CD8-positive, alpha-beta memory T cell (primary cell): ENCODE results near the gene ISLR2. TPM values are rescaled to one million over a fixed set of nuclear protein-coding genes. Genes with fewer than 3 reads are reported as not detected.

Experiments used
- CTCF ChIA-PET: fragments of 350-600 bp; sonication (Branson Sonifier 250); formaldehyde crosslinking; loops from one replicate; lab custom pipeline; 2021; ENCODE audit warnings: antibody characterized with exemption; lab: Charles Lee
- POLR2A ChIA-PET: fragments of 350-600 bp; sonication (Branson Sonifier 250); formaldehyde crosslinking; loops from one replicate; lab custom pipeline; 2021; ENCODE audit warnings: antibody characterized with exemption; lab: Charles Lee
- DNase-seq, 5 donors: peaks; one replicate each; pipeline versions ENCODE4 v3.0.0 to v3.0.0-alpha.2; 2020 to 2022; ENCODE audit warnings: mixed read lengths in 1 of 5
- H3K27ac ChIP-seq: one replicate; pipeline ENCODE4 v1.7.0; 2013; ENCODE audit warnings: low read depth, mild to moderate bottlenecking, low read length, moderate library complexity
- H3K27me3 ChIP-seq: 2 replicates; pipeline ENCODE4 v1.7.0; 2013; ENCODE audit warnings: low read length, mild to moderate bottlenecking; ENCODE audit not compliant: insufficient read depth, poor library complexity, severe bottlenecking
- H3K36me3 ChIP-seq: 2 replicates; pipeline ENCODE4 v1.7.0; 2013; ENCODE audit warnings: mild to moderate bottlenecking, low read length, moderate library complexity; ENCODE audit not compliant: insufficient read depth
- H3K4me1 ChIP-seq: 2 replicates; pipeline ENCODE4 v1.7.0; 2013; ENCODE audit warnings: mild to moderate bottlenecking, low read length, moderate library complexity; ENCODE audit not compliant: insufficient read depth
- H3K4me3 ChIP-seq: 2 replicates; pipeline ENCODE4 v1.7.0; 2013; ENCODE audit warnings: mild to moderate bottlenecking, low read length
- H3K9me3 ChIP-seq: 2 replicates; pipeline ENCODE4 v1.7.0; 2013; ENCODE audit warnings: mild to moderate bottlenecking, low read length
- H3K27ac Mint-ChIP-seq, 8 donors: one replicate each; pipeline ENCODE4 v1.8.0; 2020 to 2021; ENCODE audit warnings: mixed read lengths in 8 of 8, mild to moderate bottlenecking in 6 of 8, inconsistent platforms in 3 of 8, moderate library complexity in 3 of 8
- H3K27me3 Mint-ChIP-seq, 2 donors: one replicate each; pipeline ENCODE4 v1.8.0; 2020 to 2021; ENCODE audit warnings: mixed read lengths in 2 of 2, mild to moderate bottlenecking in 1 of 2, moderate library complexity in 1 of 2
- H3K36me3 Mint-ChIP-seq, 3 donors: one replicate each; pipeline ENCODE4 v1.8.0; 2020 to 2021; ENCODE audit warnings: mixed read lengths in 3 of 3, inconsistent platforms in 1 of 3, mild to moderate bottlenecking in 1 of 3
- H3K4me1 Mint-ChIP-seq, 3 donors: one replicate each; pipeline ENCODE4 v1.8.0; 2020 to 2021; ENCODE audit warnings: mixed read lengths in 3 of 3, inconsistent platforms in 1 of 3, mild to moderate bottlenecking in 1 of 3
- H3K4me3 Mint-ChIP-seq, 7 donors: one replicate each; pipeline ENCODE4 v1.8.0; 2020 to 2021; ENCODE audit warnings: mixed read lengths in 7 of 7, mild to moderate bottlenecking in 6 of 7, moderate library complexity in 4 of 7, inconsistent platforms in 2 of 7
- H3K9me3 Mint-ChIP-seq, 5 donors: one replicate each; pipeline ENCODE4 v1.8.0; 2020 to 2022; ENCODE audit warnings: mixed read lengths in 5 of 5, mild to moderate bottlenecking in 3 of 5, moderate library complexity in 2 of 5, inconsistent platforms in 1 of 5
- polyA plus RNA-seq: library from polyadenylated mRNA; unstranded; fragments of 300-500 nt; fragmentation: Illumina TruSeq; gene quantifications from one replicate; pipeline ENCODE4 v1.2.3, GENCODE V29; 2021
- total RNA-seq, 2 experiments: library from RNA; stranded (reverse); gene quantifications; one replicate each; pipeline ENCODE4 v1.2.3, GENCODE V29; 2021

Gene ISLR2
- total and polyA plus RNA-seq, 3 experiments from 2014 or later: not detected

GRCh38 chr15:74124759-74125158 lies 5.6 kb upstream of the ISLR2 start:
- no peaks in the 10 kb centered on the region for H3K36me3 ChIP-seq
- Mint-ChIP-seq H3K4me1 (peaks cover 0 to 18% (median 4%) of the 10 kb centered on the region in 3 donors), H3K36me3 (no peaks in the 10 kb centered on the region), H3K4me3 (no peak overlapping the region), H3K27me3 (peaks cover 33 to 75% of the 10 kb centered on the region in 2 donors), H3K9me3 (peaks cover 0 to 2% (median 0%) of the 10 kb centered on the region in 5 donors), H3K27ac (no peak overlapping the region)
- H3K27me3 ChIP-seq: peaks cover 26% of the 10 kb centered on the region
- peaks cover 6% of the 10 kb centered on the region for H3K4me1 ChIP-seq
- POLR2A ChIA-PET: no interaction called here
- H3K4me3 ChIP-seq: no peak overlapping the region
- DNase-seq: no peak
- CTCF ChIA-PET: interaction anchor here (5.9 kb wide), 1 partner anchor 197 kb away, joined by 74 read pairs; no protein-coding TSS in a partner anchor
- H3K9me3 ChIP-seq: no peaks in the 10 kb centered on the region
- H3K27ac ChIP-seq: no peak overlapping the region

- Histone ChIP-seq H3K9me3 (no peaks in the 10 kb centered on the region), H3K27ac (no peak overlapping the region), H3K36me3 (no peaks in the 10 kb centered on the region), H3K27me3 (peaks cover 38% of the 10 kb centered on the region), H3K4me3 (no peak overlapping the region), H3K4me1 (peaks cover 6% of the 10 kb centered on the region)
- peak overlapping the region in 5 of 7 donors; percentile 34 to 84 (median 45) for H3K4me3 Mint-ChIP-seq
- peaks cover 0 to 31% (median 7%) of the 10 kb centered on the region in 3 donors for H3K4me1 Mint-ChIP-seq
- H3K9me3 Mint-ChIP-seq: peaks cover 0 to 2% (median 0%) of the 10 kb centered on the region in 5 donors
- ChIA-PET CTCF (interaction anchor here (1.2 to 5.9 kb wide), 4 partner anchors 180 to 194 kb away, joined by 3 to 74 read pairs (median 5); no protein-coding TSS in a partner anchor), POLR2A (no interaction called here)
- H3K36me3 Mint-ChIP-seq: no peaks in the 10 kb centered on the region
- peaks cover 29 to 80% of the 10 kb centered on the region in 2 donors for H3K27me3 Mint-ChIP-seq
- no peak overlapping the region for H3K27ac Mint-ChIP-seq
- DNase-seq: peak; percentile 64 to 83 (median 72)
Observed at GRCh38 chr15:74127255-74127953, 3.0 kb upstream of the ISLR2 start.

GRCh38 chr15:74127954-74128784 lies 2.2 kb upstream of the ISLR2 start:
- Mint-ChIP-seq H3K4me3 (peak overlapping the region in 5 of 7 donors; percentile 34 to 84 (median 45)), H3K27me3 (peaks cover 31 to 79% of the 10 kb centered on the region in 2 donors), H3K4me1 (peaks cover 0 to 35% (median 7%) of the 10 kb centered on the region in 3 donors), H3K27ac (no peak overlapping the region), H3K36me3 (no peaks in the 10 kb centered on the region), H3K9me3 (peaks cover 0 to 2% (median 0%) of the 10 kb centered on the region in 5 donors)
- no peak for DNase-seq
- no peak overlapping the region for H3K4me3 ChIP-seq
- no peaks in the 10 kb centered on the region for H3K36me3 ChIP-seq
- H3K9me3 ChIP-seq: no peaks in the 10 kb centered on the region
- ChIA-PET POLR2A (no interaction called here), CTCF (interaction anchor here (1.0 to 5.9 kb wide), 4 partner anchors 179 to 194 kb away, joined by 3 to 74 read pairs (median 4); no protein-coding TSS in a partner anchor)
- peaks cover 40% of the 10 kb centered on the region for H3K27me3 ChIP-seq
- peaks cover 6% of the 10 kb centered on the region for H3K4me1 ChIP-seq
- no peak overlapping the region for H3K27ac ChIP-seq

- POLR2A ChIA-PET: no interaction called here
- DNase-seq: no peak
- H3K27ac Mint-ChIP-seq: peak overlapping the region in 1 of 8 donors; percentile 47
Observed at GRCh38 chr15:74128785-74129585, 1.4 kb upstream of the ISLR2 start.

GRCh38 chr15:74129586-74130154 lies 716 bp upstream of the ISLR2 start:
- H3K27me3 Mint-ChIP-seq: peaks cover 31 to 71% of the 10 kb centered on the region in 2 donors
- peaks cover 6% of the 10 kb centered on the region for H3K4me1 ChIP-seq
- DNase-seq: no peak
- peaks cover 0 to 2% (median 0%) of the 10 kb centered on the region in 5 donors for H3K9me3 Mint-ChIP-seq
- H3K4me3 ChIP-seq: no peak overlapping the region
- peaks cover 0 to 39% (median 7%) of the 10 kb centered on the region in 3 donors for H3K4me1 Mint-ChIP-seq
- peak overlapping the region in 1 of 8 donors; percentile 47 for H3K27ac Mint-ChIP-seq
- H3K27ac ChIP-seq: no peak overlapping the region
- no peaks in the 10 kb centered on the region for H3K9me3 ChIP-seq
- no peaks in the 10 kb centered on the region for H3K36me3 ChIP-seq
- H3K36me3 Mint-ChIP-seq: no peaks in the 10 kb centered on the region
- peaks cover 39% of the 10 kb centered on the region for H3K27me3 ChIP-seq
- ChIA-PET POLR2A (no interaction called here), CTCF (interaction anchor here (1.2 to 5.9 kb wide), 3 partner anchors 192 to 198 kb away, joined by 3 to 74 read pairs (median 4); no protein-coding TSS in a partner anchor)
- H3K4me3 Mint-ChIP-seq: peak overlapping the region in 2 of 7 donors; percentile 32 to 45

More at GRCh38 chr15:74128785-74129585, 1.4 kb upstream of the ISLR2 start:
- CTCF ChIA-PET: interaction anchor here (1.0 to 5.9 kb wide), 6 partner anchors 179 to 198 kb away, joined by 3 to 74 read pairs (median 4); no protein-coding TSS in a partner anchor
- Histone ChIP-seq H3K27ac (no peak overlapping the region), H3K9me3 (no peaks in the 10 kb centered on the region), H3K4me1 (peaks cover 6% of the 10 kb centered on the region), H3K4me3 (no peak overlapping the region), H3K27me3 (peaks cover 36% of the 10 kb centered on the region), H3K36me3 (no peaks in the 10 kb centered on the region)
- no peaks in the 10 kb centered on the region for H3K36me3 Mint-ChIP-seq
- peak overlapping the region in 2 of 7 donors; percentile 39 to 51 for H3K4me3 Mint-ChIP-seq
- H3K27me3 Mint-ChIP-seq: peaks cover 31 to 73% of the 10 kb centered on the region in 2 donors
- peaks cover 0 to 2% (median 0%) of the 10 kb centered on the region in 5 donors for H3K9me3 Mint-ChIP-seq
- peaks cover 0 to 35% (median 7%) of the 10 kb centered on the region in 3 donors for H3K4me1 Mint-ChIP-seq

- no peak overlapping the region for H3K27ac Mint-ChIP-seq
- CTCF ChIA-PET: interaction anchor here (1.9 kb wide), 1 partner anchor 191 kb away, joined by 7 read pairs; no protein-coding TSS in a partner anchor
- Histone ChIP-seq H3K27me3 (peaks cover 50% of the 10 kb centered on the region), H3K4me3 (no peak overlapping the region), H3K4me1 (peaks cover 6% of the 10 kb centered on the region), H3K36me3 (no peaks in the 10 kb centered on the region), H3K27ac (no peak overlapping the region), H3K9me3 (no peaks in the 10 kb centered on the region)
- H3K9me3 Mint-ChIP-seq: peaks cover 0 to 2% (median 0%) of the 10 kb centered on the region in 5 donors
- H3K27me3 Mint-ChIP-seq: peaks cover 41 to 76% of the 10 kb centered on the region in 2 donors
- H3K4me3 Mint-ChIP-seq: peak overlapping the region in 1 of 7 donors; percentile 75
- no peaks in the 10 kb centered on the region for H3K36me3 Mint-ChIP-seq
- H3K4me1 Mint-ChIP-seq: peaks cover 5 to 51% (median 10%) of the 10 kb centered on the region in 3 donors
- no peak for DNase-seq
- POLR2A ChIA-PET: no interaction called here
Observed at GRCh38 chr15:74130849-74131627, 652 bp downstream of the ISLR2 start.
